BE2C (cell line): ENCODE measurements around the gene SLC24A1.
A peak's percentile ranks its signal among the peaks of the same experiment; 100 is the strongest.

Experiments used
- DNase-seq: peaks from one replicate; pipeline ENCODE4 v3.0.0-alpha.2; 2020
- H3K27me3 ChIP-seq: fragments of 250-450 bp; sonication (Bioruptor Pico); 2 replicates; pipeline ENCODE4 v1.5.1; 2020; ENCODE audit warnings: mild to moderate bottlenecking
- H3K36me3 ChIP-seq: fragments of 250-450 bp; sonication (Bioruptor Pico); 2 replicates; pipeline ENCODE4 v1.5.1; 2020; ENCODE audit warnings: mild to moderate bottlenecking
- H3K4me1 ChIP-seq: fragments of 250-450 bp; sonication (Bioruptor Pico); 2 replicates; pipeline ENCODE4 v1.5.1; 2020
- H3K4me3 ChIP-seq: 2 replicates; pipeline ENCODE4 v1.5.1; 2011; ENCODE audit warnings: low read depth, low read length
- H3K9me3 ChIP-seq: fragments of 250-450 bp; sonication (Bioruptor Pico); 2 replicates; pipeline ENCODE4 v1.5.1; 2020
- CTCF ChIP-seq: IDR thresholded peaks from 2 replicates; pipeline ENCODE4 v1.5.1; 2012; ENCODE audit warnings: mild to moderate bottlenecking, low read depth, low read length

The SLC24A1 gene

DNA sequence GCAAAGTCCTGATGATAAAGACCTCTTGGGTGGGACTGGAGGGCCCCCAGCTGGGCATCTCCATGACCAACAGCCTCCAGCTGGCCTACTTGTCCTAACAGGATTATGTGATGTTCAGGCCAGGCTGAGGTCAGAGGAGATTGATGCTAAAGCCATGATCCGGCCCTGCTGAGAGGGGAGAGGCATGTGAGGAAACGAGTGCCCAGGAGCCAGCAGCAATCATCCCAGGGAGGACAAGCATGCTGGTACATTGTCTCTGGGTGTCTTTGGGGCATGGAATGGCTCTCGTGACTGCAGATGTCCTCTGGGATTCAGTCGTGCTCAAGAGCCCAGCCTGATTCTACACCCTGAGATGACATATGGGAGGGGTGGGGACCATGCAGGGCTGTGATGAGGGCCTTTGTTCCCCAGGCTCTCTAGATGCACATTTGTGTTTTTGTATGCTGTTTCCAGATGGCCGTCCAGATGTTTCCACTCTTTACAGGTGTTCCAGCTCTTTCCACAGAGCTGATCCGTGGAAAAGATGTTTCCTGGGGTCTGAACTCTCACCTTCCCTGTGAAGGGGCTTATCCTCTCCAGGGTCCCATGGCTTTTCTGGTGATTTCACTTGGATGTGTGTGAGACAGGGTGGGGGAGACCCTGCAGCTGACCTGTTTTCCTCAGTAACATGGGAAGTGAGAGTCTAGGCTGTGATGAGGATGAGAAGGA lies 20.2 kb downstream of the SLC24A1 start:
- TF ChIP-seq CTCF = peak; percentile 21; the same call in 1 of the 2 replicates
- no peaks in the 10 kb centered on the region for H3K4me1 ChIP-seq
- no peaks in the 10 kb centered on the region for H3K9me3 ChIP-seq
- no peak overlapping the region for H3K4me3 ChIP-seq
- no peaks in the 10 kb centered on the region for H3K27me3 ChIP-seq
- DNase-seq = peak; percentile 18
- no peaks in the 10 kb centered on the region for H3K36me3 ChIP-seq

DNA sequence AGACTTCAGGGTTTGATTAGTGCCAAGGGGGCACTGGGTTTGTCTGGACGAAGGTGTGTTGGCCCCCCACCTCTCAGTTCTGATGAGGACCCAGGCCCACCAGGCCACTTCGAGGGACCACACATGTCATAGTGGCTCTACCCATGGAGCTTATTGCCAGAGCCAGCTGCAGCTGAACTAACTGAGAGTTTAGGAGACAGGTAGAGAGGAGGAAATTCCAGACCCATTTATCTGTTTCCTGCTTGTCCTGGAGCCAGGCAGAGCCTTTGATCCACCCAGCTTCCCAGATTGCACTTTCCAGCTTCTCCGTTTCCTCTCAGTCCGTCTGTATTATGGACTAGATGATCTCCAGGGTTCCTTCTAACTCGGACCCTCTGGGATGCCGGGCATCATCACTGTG lies 20.9 kb downstream of the SLC24A1 start:
- Histone ChIP-seq H3K27me3 (no peaks in the 10 kb centered on the region), H3K4me3 (no peak overlapping the region), H3K4me1 (no peaks in the 10 kb centered on the region), H3K36me3 (no peaks in the 10 kb centered on the region), H3K9me3 (no peaks in the 10 kb centered on the region)
- DNase-seq = no peak
- TF ChIP-seq CTCF = no peak

DNA sequence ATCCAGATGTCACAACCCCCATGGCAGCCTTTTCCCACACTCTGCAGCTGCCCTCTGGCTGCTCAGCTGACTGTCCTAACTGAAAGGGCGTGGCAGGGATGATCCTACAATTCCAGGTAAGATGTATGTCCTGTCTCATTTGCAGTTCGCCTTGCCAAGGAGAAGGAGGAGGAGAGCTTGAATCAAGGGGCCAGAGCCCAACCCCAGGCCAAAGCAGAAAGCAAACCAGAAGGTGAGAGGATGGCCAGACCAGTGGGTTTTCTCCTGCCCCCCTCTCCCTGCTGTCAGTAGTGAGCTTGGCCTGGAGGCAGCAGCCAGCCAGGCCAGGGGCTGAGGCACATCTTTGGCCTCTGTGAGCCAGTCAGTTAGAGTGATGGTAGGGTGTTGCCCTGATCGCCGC lies 22.5 kb downstream of the SLC24A1 start:
- TF ChIP-seq CTCF = no peak
- no peaks in the 10 kb centered on the region for H3K27me3 ChIP-seq
- H3K36me3 ChIP-seq = no peaks in the 10 kb centered on the region
- H3K4me3 ChIP-seq = no peak overlapping the region
- no peaks in the 10 kb centered on the region for H3K9me3 ChIP-seq
- no peak for DNase-seq
- no peaks in the 10 kb centered on the region for H3K4me1 ChIP-seq

DNA sequence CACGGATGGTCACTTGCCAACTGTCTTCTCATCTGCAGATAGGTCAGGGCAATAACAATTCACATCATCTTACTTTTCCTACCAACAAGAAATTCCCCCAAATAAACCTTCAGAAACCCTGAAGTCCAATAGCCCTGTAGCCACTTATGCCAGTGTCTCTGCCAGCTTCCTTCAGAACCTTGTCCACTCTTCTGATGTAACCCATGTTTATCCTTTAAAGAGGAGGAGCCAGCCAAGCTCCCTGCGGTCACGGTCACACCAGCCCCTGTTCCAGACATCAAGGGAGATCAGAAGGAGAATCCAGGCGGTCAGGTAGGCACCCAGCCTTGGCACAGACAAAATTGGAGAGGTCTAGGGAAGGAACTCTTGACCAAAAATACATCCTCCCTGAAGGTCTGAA lies 23.7 kb downstream of the SLC24A1 start:
- Histone ChIP-seq H3K36me3 (no peaks in the 10 kb centered on the region), H3K4me3 (no peak overlapping the region), H3K27me3 (no peaks in the 10 kb centered on the region), H3K9me3 (no peaks in the 10 kb centered on the region), H3K4me1 (no peaks in the 10 kb centered on the region)
- DNase-seq = no peak
- TF ChIP-seq CTCF = no peak

DNA sequence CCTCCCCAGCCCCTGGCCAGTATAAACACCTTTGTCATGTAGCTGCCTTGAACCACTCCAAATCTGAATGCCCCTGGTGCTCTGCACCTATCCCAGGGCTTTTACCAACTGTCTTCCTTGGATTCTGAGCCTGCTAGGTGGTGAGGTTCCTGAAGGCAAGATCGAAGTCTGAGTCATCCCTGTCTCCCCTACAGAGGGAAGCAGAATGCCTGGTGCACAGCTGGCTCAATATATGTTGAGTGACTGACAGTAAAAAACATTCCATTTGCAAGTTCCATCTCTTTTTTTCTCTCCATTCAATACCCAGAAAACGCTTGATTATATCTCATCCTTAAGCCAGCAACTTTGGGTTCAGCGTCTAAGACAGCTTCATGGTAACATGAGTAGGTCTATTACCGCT lies 24.7 kb downstream of the SLC24A1 start:
- DNase-seq = no peak
- H3K4me1 ChIP-seq = no peaks in the 10 kb centered on the region

More for the DNA sequence above, 24.7 kb downstream of the SLC24A1 start:
- no peak for TF ChIP-seq CTCF
- Histone ChIP-seq H3K4me3 (no peak overlapping the region), H3K9me3 (no peaks in the 10 kb centered on the region), H3K36me3 (no peaks in the 10 kb centered on the region), H3K27me3 (no peaks in the 10 kb centered on the region)
